Astrocyte of the cerebellum (primary cell): Measurements from ENCODE around the gene DESI2.
"Not testable (repeated sequence)": the region's sequence is repeated elsewhere in the genome, so short reads cannot be mapped to it uniquely, and the experiment has no call there.

Source experiments
- DNase-seq: peaks from one replicate; pipeline ENCODE4 v3.0.0-alpha.2; 2011; ENCODE audit warnings: low read depth
- H3K4me3 ChIP-seq: 2 replicates; pipeline ENCODE4 v1.5.1; 2011; ENCODE audit warnings: mild to moderate bottlenecking, low read depth, low read length, moderate library complexity
- CTCF ChIP-seq: IDR thresholded peaks from 2 replicates; pipeline ENCODE4 v1.5.1; 2012; ENCODE audit warnings: low read length, low read depth, moderate library complexity, mild to moderate bottlenecking; ENCODE audit errors: missing control alignments
- in situ Hi-C: cut with HindIII; loops from 2 replicates; pipeline ENCODE4 v1.10.0; 2017; ENCODE audit warnings: low sequenced_read_pairs

Gene DESI2

GRCh38 chr1:244732851-244733450, 80.0 kb downstream of the DESI2 start:
- no peak for DNase-seq
- H3K4me3 ChIP-seq = no peak overlapping the region
- in situ Hi-C loops = no loop called here
- TF ChIP-seq CTCF = no peak

- no peak for TF ChIP-seq CTCF
- no peak overlapping the region for H3K4me3 ChIP-seq
- DNase-seq = no peak
- in situ Hi-C loops = no loop called here
These were observed 82.5 kb downstream of the DESI2 start for GRCh38 chr1:244735404-244735803.

GRCh38 chr1:244735876-244736561, 83.1 kb downstream of the DESI2 start:
- in situ Hi-C loops = no loop called here
- no peak for TF ChIP-seq CTCF
- DNase-seq = no peak
- no peak overlapping the region for H3K4me3 ChIP-seq

- not testable (repeated sequence) for H3K4me3 ChIP-seq, DNase-seq
These were observed 86.2 kb downstream of the DESI2 start for GRCh38 chr1:244739140-244739539.

GRCh38 chr1:244740027-244740617, 87.2 kb downstream of the DESI2 start:
- DNase-seq, H3K4me3 ChIP-seq, in situ Hi-C loops: not testable (repeated sequence)

More at GRCh38 chr1:244739140-244739539, 86.2 kb downstream of the DESI2 start:
- in situ Hi-C loops = not testable (repeated sequence)

- in situ Hi-C loops = no loop called here
- no peak for DNase-seq
- H3K4me3 ChIP-seq = no peak overlapping the region
- no peak for TF ChIP-seq CTCF
These were observed 88.8 kb downstream of the DESI2 start for GRCh38 chr1:244741692-244742091.

- DNase-seq = no peak
- no peak for TF ChIP-seq CTCF
- in situ Hi-C loops = no loop called here
These were observed 96.5 kb downstream of the DESI2 start for GRCh38 chr1:244749230-244750016.

More at GRCh38 chr1:244749230-244750016, 96.5 kb downstream of the DESI2 start:
- H3K4me3 ChIP-seq = no peak overlapping the region
